ENCODE results near the gene DPM2.

Gene DPM2

DNA sequence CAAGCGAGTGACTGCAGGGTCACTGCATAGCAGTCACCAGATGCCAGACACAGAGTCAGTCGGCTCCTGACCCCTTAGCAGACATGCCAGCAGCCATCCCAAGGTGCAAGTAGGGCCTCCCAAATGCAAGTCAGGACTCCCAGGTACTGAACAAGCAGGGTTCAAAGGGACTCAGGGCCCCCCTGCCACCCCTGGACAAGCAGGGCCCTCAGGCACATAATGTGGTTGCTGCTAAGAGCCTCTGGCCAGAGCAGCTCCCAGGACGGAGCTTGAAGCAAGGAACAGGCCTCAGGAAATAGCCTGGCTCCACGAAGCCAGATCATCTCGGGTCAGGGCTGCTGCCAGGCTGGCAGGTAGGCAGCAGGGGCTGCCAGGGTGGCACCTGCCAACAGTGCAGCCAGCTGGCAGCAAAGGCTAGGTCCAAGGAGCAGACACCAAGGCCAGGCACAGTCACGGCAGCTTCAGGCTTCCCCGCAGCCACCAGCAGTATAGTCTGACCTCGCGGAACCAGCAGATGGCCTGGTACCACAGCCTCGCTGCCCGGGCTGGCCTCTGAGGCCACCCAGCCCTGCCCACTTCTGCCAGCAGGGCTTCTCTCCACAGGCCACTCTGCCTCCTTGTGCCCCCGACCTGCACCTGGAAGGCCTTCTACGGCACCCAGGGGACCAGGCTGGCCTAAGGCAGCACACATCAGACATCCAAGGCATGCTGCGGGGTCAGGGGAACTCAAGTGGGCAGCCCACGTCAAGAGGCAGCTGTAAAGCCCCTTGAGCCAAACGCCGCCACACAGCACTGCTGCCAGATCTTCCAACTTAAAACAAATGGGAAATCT, 35.7 kb upstream of the DPM2 start:
- no peak for DNase-seq (ENCODE audit: low read depth, low spot score)

DNA sequence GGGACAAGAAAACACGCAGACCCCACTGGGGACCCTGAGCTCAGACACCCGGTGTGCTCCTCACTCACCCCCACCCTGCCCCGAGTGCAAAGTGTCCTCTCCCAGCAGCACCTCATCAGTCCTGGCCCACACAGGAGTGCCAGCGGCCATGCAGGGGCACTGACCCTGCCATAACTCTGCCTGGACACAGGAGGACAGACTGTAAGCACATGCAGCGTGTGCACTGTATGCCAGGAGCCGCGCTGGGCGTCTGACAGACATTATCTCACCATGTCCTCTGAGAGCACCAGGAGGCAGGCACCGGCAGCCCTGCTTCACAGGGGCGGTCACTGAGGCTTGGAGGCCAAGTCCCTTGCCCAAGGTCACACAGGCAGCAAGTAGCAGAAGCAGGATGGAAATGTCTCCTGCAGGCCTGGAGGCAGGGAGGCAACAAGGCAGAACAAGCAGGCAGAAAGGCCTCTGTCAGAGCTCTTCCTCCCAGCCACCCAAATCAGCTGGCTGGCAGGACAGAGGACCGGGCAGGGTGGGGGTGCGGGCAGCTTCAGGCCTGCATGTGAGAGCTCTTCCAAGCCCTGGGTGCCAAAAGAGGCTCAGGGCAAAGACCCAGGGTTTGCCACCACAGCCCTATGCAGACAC, 34.7 kb upstream of the DPM2 start:
- no peak for DNase-seq (ENCODE audit: low read depth, low spot score)

DNA sequence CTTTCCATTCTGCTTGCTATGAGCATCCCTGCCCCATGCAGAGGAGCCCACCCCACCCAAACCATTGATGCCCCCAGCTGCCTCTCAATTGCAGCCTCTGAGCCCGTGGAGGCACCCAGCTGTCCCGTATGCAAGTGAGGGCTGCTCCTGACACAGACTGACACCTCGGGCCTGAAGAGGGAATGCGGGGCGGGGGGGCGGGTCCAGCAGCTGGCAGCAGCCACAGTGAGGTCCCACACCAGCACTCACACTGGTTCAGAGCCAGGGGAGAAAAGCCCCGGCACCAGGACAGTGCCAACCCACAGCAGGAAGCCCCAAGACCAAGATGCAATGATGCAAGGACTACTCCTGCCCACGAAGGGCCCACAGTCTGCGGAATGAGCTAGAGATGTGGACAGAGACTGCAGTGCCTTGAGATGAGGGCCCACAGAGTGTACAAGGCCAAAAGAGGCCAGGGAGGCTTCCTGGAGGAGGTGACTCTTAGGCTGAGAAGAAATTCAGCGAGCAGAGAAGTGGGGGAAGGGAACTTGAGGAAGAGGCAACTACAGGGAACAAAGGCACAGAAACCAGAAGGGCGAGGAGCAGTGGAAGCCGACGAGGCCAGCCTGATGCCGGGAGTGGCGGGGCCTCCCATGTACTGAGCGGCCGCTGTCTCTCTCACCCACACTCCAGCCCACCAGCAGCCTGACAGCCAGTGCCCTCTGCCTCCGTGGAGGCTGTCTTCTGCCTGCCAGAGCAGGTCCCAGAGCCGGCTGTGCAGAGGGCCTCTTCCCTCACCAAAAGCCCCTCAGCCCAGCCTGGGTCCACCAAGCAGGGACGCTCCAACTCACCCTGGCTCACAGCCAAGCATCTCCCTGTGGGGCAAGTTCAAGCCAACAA, 33.9 kb upstream of the DPM2 start:
- no peak for DNase-seq (ENCODE audit: low read depth, low spot score)

DNA sequence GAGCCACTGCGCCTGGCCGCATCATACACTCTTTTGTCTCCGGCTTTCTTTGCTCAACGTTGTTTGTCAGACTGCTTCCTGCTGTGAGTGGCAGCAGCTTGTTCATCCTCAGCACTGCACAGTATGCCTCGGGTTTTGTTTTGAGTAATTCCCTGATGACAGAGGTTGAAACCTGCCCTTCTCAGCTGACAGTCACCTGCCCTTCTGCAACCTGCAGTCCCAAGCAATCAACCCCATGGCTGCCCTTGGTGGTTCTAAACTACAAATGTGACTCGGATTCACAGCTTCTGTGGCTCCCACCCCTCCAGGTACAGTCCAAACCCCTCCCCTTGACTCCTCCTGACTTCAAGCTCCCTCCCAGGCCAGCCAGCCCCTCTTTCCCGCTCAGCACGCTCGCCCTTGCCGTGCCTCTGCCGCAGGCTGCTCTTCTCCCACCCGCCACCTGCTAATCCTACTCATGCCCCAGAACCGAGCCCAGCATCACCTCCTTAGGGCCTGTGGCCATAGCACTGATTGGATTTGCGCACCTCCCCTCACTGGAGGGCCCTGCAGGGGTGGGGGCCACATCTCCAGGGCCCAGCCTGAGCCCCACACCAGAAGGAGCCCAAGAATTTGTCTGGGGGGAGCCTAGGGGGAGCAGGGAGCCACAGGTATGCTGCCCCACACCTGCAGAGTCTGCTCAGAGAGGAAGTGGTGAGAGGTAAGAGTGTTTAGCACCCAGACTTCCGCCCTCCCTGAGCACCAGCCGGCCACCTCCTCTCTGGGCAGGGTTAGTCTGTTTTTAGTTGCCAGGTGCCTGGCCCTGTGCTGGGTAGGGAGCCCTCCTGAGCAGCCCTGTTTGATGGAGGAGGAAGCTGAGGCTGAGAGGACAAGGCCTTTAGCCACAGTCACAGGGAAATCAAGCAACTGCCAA, 33.0 kb upstream of the DPM2 start:
- no peak for DNase-seq (ENCODE audit: low read depth, low spot score)

DNA sequence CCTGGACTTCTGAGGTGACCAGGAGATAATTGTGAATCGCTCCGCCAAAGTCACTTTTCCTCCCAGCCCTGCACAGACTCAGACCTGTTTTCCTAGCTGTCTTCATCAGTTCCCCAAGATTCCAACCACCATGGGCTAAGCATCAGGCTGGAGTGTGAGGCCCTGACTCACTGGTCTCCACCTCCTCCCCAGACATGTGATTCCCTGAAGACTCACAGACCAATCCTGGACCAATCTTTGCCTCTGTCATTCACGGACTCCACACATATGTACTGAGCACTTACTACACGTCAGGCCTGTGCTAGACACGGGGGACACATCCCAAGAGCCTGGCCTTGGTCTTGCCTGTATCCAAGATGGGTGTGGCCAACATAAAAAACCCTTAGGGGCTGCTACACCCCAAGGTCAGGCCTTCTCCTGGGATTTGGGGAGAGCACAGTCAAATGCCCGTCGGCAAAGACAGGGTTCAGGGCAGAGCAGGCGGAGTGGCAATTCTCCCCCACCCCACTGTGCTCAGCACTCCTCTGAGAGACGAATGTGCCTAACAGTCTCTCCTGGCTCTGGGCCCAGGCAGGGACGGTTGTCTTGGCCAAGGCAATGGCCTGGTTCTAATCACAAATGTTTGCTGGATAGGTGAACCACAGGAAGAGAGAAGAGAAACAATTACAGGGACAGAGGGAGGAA, 31.2 kb upstream of the DPM2 start:
- no peak for DNase-seq (ENCODE audit: low read depth, low spot score)

DNA sequence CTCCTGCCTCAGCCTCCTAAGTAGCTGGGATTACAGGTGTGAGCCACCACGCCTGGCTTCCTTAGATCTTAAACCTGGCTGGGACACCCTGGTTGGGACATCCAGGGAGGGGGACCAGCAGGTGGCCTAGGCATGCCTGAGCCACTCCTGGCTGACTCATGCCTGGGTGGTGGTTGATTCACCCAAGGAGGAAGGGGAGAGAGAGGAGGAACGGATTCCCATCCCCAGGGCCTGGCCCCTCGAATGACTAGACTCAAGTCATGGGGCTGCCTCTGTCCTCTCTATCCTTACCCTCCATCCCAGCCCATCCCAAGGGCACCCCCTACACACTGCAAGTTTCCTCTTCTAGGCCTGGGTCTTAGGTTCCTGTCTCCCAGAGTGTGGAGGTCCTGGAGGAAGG, 30.4 kb upstream of the DPM2 start:
- no peak for DNase-seq (ENCODE audit: low read depth, low spot score)

DNA sequence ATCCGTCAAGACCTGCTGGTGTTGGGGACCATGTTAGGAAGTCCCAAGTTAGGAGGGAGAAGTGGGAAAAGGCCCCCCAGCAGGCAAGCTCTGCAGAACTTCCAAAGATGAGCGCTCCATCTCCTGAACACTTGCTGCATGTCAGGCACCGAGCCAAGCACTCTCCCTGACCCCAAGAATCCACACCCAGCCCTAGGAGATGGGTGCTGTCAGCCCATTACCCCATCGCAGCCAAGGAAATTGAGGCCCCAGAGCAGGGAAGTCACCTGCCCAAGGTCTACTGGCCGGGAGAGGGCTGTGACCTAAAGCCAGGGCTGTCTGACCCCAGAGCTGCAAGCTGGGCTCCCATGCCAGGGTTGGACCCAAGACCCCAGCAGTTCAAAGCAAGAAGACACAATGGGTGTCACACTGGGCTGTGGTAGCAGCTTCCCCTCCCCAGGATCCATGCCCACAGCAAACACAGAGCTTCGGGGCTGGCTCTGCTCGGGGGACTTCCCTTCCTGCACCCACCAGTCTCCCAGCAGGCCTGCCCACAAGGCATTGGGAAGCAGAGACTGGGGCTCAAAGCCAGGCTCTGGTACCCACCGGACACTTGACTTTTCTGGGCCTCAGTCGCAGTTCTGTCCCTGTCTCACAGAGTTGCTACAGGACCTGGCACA, 29.6 kb upstream of the DPM2 start:
- DNase-seq (ENCODE audit: low read depth, low spot score): no peak

DNA sequence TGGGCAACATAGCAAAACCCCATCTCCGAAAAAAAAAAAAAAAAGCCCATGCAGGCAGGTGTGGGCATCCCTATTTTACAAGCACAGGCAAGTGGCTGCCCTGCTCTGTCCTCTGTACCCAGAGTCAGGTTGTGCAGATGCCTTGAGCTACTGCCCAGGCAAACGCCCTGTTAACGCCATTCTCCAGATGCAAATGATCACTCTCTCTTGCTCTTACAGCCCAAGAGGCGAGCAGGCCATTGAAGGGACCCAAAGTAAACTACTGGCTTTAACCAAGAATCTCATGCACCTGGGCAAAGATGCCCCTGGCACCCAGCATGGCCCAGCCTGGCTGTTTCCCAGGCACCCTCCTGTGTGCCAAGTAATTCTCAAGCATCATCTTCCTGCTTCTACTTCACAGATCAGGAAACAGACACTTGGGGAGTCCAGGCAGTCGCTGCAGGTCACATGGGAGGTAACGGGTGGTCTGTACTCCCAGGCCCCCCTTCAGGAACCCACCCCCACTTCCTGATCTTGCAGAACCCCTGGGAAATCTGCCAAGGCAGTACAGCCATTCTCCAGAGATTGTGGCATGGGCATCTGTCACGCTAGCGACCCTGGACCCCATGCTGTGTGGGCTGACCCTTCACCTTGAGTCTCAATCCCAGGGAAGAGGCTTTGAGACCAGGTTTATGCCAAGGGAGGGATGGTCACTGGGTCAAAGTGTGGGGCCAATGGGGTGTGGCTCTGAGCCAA, 28.9 kb upstream of the DPM2 start:
- DNase-seq (ENCODE audit: low read depth, low spot score): no peak

DNA sequence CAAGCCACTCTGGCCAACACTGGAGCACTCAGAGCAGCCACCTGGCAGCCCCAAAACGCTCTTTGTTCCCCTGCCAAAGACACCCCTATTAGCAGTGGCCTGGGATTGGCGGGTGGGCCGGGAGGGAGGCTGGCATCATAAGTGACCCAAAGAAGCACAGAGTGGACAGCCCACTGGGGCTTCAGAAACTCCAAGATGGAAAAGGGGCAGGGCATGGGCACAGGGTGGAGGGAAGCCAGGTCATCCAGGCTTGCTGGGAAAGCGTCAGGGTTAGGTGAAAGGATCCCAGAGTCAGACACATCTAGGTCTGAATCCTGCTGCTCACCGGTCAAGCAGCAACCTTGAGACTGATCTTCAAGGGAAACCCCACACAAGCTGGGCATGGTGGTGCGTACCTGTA, 28.3 kb upstream of the DPM2 start:
- no peak for DNase-seq (ENCODE audit: low read depth, low spot score)

DNA sequence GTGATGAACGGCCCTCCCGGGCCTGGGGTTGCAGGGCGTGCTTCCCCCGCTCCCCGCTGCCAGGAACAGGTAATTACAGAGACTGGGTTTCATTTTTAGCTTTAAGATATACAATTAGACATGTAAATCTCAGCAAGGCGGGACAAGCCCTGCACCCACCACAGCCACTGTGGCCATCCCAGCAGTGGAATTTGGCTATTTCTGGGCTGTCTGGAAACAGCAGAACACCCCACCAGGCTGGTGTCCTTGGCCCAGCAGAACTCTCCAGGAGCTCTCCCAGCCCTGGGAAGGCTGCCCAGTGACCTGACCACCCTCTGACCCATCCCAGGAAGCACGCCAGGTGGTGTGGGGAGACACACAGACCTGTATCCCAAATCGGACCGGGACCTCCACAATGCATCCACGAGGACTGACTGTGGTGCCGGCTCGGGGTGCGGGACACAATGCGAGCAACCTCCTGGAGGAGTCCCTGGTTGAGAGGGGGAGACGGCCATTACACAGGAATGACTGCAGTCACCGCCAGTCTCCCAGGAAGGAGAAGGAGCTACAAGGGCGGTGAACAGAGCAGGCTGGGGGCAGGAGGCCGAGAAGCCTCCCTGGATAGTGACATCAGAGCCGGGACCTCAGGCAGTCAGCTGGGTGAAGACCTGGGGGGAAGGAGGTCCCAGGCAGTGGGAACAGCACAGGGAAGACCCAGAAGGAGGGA, 25.9 kb upstream of the DPM2 start:
- no peak for DNase-seq (ENCODE audit: low read depth, low spot score)

DNA sequence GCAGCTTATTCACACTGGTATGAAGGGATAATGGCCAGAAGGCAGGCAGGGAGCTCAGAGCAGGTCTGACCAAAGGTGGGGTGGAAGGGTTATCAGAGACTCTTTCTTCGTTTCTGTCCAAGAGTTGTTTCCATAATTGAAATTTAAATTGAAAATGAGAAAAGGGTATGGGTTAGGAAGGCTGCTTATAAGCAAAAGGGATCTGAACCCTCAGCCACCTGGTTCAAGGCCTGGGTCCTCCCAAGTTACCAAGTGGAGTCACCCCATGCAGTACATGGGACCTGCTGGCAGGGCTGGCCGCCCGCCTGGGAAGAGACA, 25.3 kb upstream of the DPM2 start:
- no peak for DNase-seq (ENCODE audit: low read depth, low spot score)

DNA sequence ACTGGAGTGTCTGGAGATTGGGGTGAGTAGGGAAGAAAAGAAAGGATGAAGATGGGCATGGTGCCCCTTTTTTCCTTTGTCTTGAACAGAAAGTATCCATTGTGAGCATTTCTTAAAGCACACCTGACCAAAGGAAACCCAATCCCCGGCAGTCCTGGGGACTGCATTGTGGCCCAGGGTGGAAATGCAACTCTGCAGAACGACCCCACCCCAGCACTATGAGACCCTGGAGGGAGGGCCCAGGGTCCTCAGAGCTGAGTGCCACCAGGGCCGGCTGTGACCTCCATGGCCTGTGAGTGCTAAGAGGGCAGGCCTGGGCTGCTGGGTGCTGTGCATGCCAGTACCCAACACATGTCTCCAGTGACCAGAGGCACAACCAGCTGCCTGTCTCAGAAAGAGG, 24.6 kb upstream of the DPM2 start:
- DNase-seq (ENCODE audit: low read depth, low spot score): no peak

DNA sequence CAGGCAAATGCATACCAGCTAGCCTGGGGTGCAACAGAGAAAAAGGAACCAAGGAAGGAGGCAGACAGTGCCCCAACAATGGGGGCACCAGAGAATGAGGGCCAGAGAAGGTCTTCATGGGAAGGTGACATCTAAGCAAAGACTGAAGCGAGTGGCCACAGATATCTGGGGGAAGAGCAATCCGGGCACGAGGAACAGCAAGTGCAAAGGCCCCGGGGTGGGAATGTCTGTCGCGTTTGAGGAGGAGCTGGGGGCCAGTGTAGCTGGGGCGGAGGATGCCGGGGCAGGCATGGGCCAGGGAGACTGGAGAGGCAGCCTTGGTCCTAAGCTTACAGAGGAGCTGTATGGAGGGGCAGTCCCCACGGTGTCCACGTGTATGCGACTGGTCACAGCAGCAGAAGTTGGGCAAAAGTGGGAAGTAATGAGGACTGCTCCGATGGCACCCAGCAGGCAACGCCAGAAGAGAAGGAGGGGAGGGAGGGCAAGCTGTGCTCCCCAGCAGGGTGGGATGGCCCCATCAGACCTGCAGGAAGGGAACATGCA, 24.0 kb upstream of the DPM2 start:
- DNase-seq (ENCODE audit: low read depth, low spot score): no peak

DNA sequence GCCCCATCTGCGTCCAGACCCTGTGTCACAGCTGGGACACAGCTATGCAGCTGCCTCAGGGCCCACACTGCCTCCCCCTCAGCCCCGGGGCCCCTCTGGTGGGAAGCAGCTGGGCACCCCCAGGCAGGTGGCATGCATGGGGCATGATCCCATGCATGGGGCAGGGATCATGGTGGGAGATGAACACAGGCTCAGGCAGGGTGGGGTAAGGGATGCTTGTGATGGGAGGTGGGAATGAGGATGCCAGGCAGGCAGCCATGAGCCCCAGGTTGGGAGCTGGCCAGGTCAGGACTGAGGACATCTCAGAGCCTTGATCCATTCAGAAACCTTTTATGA, 23.5 kb upstream of the DPM2 start:
- DNase-seq (ENCODE audit: low read depth, low spot score): no peak

DNA sequence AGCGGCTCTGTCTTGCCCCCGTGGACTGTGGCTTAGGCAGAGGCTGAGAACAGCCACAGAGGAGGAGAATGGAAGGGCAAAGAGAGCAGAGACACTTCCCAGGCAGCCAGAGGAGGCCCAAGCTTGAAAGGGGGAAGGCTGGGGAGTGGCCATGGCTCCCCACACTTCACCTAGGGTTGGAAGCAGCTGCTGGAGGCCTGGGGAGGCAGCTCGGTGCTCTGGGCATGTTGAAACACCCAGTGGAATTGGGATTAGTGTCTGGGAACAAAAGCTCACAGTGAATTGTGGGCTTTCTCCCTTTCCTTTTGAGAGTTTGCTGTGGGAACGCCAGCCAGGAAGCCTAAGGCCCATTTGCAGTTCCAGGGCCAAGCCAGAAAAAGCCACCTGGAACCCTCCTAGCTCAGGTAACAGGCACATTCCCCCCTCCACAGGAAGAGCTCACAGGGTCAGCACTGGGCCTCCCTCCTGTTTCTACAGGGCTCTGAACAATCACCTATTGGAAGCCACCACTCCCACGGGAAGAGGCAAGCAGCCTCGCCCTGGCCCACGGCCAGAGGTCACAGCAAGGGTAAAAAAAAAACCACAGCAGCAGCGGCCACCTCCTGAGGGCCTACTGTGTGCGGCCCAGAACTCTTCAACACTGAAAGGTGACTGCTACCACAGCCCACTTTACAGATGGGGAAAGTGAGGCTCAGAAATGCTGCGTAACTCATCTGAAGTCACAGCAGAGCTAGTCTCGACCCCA, 22.9 kb upstream of the DPM2 start:
- no peak for DNase-seq (ENCODE audit: low read depth, low spot score)

DNA sequence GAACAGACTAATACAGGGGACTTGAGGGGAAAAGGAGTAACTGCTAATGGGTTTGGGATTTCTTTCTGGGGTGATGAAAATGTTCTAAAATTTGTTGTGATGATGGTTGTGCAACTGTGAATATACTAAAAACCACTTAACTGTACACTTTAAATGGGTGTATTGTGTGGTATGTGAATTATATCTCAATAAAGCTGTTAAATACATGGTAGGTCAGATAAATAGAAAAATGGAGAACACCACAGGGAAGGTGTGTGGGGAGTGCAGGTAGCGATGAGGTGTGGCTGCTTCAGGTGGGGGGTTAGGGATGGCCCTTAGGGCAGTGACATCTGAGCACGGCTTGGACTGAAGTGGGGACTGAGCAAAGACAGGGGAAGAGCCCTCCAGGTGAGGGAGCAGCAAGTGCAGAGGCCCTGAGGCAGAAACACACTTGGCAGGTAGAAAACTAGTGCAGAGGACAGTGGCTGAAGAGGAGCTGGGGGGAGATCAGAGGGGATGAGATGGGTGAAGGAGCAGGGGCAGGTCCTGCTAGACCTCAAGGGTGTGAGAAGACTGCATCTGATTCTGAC, 22.3 kb upstream of the DPM2 start:
- no peak for DNase-seq (ENCODE audit: low read depth, low spot score)

DNA sequence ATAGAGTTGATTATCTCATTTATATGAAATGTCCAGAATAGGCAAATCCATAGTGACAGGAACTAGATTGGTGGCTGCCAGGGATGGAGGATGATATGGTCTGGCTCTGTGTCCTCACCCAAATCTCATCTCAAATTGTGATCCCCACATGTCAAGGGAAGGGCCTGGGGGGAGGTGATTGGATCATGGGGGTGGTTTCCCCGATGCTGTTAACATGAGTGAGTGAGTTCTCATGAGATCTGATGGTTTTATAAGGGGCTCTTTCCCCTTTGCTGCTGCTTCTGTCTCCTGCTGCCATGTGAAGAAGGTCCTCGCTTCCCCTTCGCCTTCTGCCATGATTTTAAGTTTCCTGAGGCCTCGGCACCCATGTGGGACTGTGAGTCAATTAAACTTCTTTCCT, 21.7 kb upstream of the DPM2 start:
- no peak for DNase-seq (ENCODE audit: low read depth, low spot score)

DNA sequence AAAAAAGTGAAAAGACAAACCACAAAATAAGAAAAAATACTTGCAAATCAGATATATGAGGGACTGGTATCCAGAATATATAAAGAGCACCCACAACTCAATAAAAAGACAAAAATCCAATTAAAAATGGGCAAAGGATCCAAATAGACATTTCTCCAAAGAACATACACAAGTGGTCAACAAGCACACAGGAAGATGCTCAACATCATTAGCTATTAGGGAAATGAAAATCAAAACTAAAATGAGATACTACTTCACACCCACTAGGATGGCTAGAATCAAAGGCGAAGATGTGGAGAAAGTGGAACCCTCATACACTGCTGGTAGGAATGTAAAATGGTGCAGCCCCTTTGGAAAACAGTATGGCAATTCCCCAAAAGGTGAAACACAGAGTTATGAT, 21.1 kb upstream of the DPM2 start:
- DNase-seq (ENCODE audit: low read depth, low spot score): no peak

All from smooth muscle cell of the brain vasculature (primary cell).